K562 (cell line): ENCODE results near the gene PIEZO2. TPM values are rescaled to one million over a fixed set of nuclear protein-coding genes. Genes with fewer than 3 reads are reported as not detected.

Experiments used
- ATAC-seq: fragments of 200-7000 bp; cut with Tn5 transposase; 3 replicates; pipeline ENCODE4 v1.9.1; 2020; ENCODE audit warnings: moderate library complexity
- BruUV-seq: library from RNA; stranded (reverse); fragments of 400-500 nt; replicated peaks from 2 replicates; lab custom pipeline; 2021; lab: Mats Ljungman, UMichigan
- CTCF ChIA-PET: fragments of 300-600 bp; formaldehyde crosslinking; extraction: SDS; loops from one replicate; lab custom pipeline; 2021; ENCODE audit warnings: low intra/inter-chr PET ratio; lab: Yijun Ruan, JAX
- POLR2A ChIA-PET: fragments of 300-600, 350-650 bp; sonication (Branson Sonifier 250); formaldehyde crosslinking; extraction: SDS; loops from one replicate; lab custom pipeline; 2021; ENCODE audit warnings: antibody characterized with exemption, inconsistent platforms; lab: Yijun Ruan, JAX
- DNase-seq, 4 experiments: peaks; one replicate each; pipeline versions ENCODE4 v3.0.0 to v3.0.0-alpha.2; 2011 to 2018; ENCODE audit warnings: low spot score in 3 of 4, mixed read lengths in 3 of 4; ENCODE audit errors: extremely low read depth in 1 of 4
- FAIRE-seq: peaks from 2 replicates; lab custom pipeline; 2011; peaks lifted over from hg19 to GRCh38; lab: Jason Lieb, UNC
- H2AFZ ChIP-seq: 2 replicates; pipeline ENCODE4 v1.6.0; 2011; ENCODE audit warnings: low read depth, low read length, control low read depth, inconsistent platforms
- H3K27ac ChIP-seq: fragments of 200-600 bp; 3 replicates; pipeline ENCODE4 v1.8.0; 2011; ENCODE audit warnings: low read depth, mild to moderate bottlenecking, control low read depth, inconsistent platforms, low read length, moderate library complexity, mixed read lengths; ENCODE audit errors: extremely low read depth
- H3K27me3 ChIP-seq, 2 experiments: fragments of 300-600 bp in 1 of 2; 2 replicates in 1 of 2; 3 replicates in 1 of 2; pipeline versions ENCODE4 v1.6.0 to v1.8.0; 2011; ENCODE audit warnings: inconsistent platforms in 2 of 2, low read length in 2 of 2, mild to moderate bottlenecking in 1 of 2, mixed read lengths in 1 of 2, moderate library complexity in 1 of 2; ENCODE audit not compliant: control insufficient read depth in 2 of 2, insufficient read depth in 2 of 2
- H3K36me3 ChIP-seq: fragments of 300-600 bp; 3 replicates; pipeline ENCODE4 v1.8.0; 2011; ENCODE audit warnings: mild to moderate bottlenecking, low read length, inconsistent platforms; ENCODE audit not compliant: control insufficient read depth, insufficient read depth
- H3K4me1 ChIP-seq, 2 experiments: fragments of 200-600 bp in 1 of 2; replicated peaks in 1 of 2; 2 replicates in 1 of 2; 3 replicates in 1 of 2; pipeline versions ENCODE4 v1.5.1 to v1.8.0; 2011; ENCODE audit warnings: inconsistent platforms in 2 of 2, low read length in 2 of 2, mild to moderate bottlenecking in 1 of 2, mixed read lengths in 1 of 2, moderate library complexity in 1 of 2; ENCODE audit not compliant: control insufficient read depth in 2 of 2, insufficient read depth in 2 of 2
- H3K4me2 ChIP-seq: 2 replicates; pipeline ENCODE4 v1.6.1; 2011; ENCODE audit warnings: low read length, control low read depth, inconsistent platforms, mixed read lengths; ENCODE audit not compliant: insufficient read depth
- H3K4me3 ChIP-seq: fragments of 200-600 bp; sonication (generic), shearing (Covaris generic); 2 replicates; pipeline ENCODE4 v1.5.1; 2016; ENCODE audit warnings: control low read depth, inconsistent platforms
- H3K79me2 ChIP-seq: fragments of 200-600 bp; 3 replicates; pipeline ENCODE4 v1.8.0; 2011; ENCODE audit warnings: low read length, inconsistent platforms; ENCODE audit not compliant: control insufficient read depth, insufficient read depth
- H3K9ac ChIP-seq, 2 experiments: 2 replicates each; pipeline versions ENCODE4 v1.6.0 to v1.6.1; 2011; ENCODE audit warnings: low read depth in 2 of 2, low read length in 2 of 2, control low read depth in 1 of 2, inconsistent platforms in 1 of 2, mild to moderate bottlenecking in 1 of 2, mixed read lengths in 1 of 2; ENCODE audit not compliant: insufficient read depth in 1 of 2
- H3K9me1 ChIP-seq: one replicate; pipeline ENCODE4 v1.6.0; 2011; ENCODE audit warnings: inconsistent platforms, mild to moderate bottlenecking, low read length, moderate library complexity; ENCODE audit not compliant: control insufficient read depth, insufficient read depth
- H3K9me3 ChIP-seq: replicated peaks from 2 replicates; pipeline ENCODE4 v1.5.1; 2011; ENCODE audit warnings: low read depth, low read length, inconsistent platforms; ENCODE audit not compliant: control insufficient read depth, insufficient read depth
- H4K20me1 ChIP-seq: replicated peaks from 2 replicates; pipeline ENCODE4 v1.6.1; 2011; ENCODE audit warnings: low read length, inconsistent platforms, mixed read lengths; ENCODE audit not compliant: control insufficient read depth, insufficient read depth
- CBX3 ChIP-seq, 2 experiments: IDR thresholded peaks; 1 replicate in 1 of 2; 2 replicates in 1 of 2; pipeline ENCODE4 v1.6.1; 2012; ENCODE audit warnings: inconsistent platforms in 2 of 2, low read length in 2 of 2, borderline replicate concordance in 1 of 2, control low read depth in 1 of 2
- E2F5 ChIP-seq: sonication (generic); formaldehyde crosslinking; IDR thresholded peaks from 2 replicates; pipeline ENCODE4 v1.8.0; 2022; ENCODE audit warnings: mild to moderate bottlenecking, missing genetic modification reagents
- JUN ChIP-seq, 2 experiments: sonication (generic) in 1 of 2; formaldehyde crosslinking in 1 of 2; IDR thresholded peaks; 2 replicates each; pipeline versions ENCODE4 v1.6.1 to v1.8.0; 2012 to 2022; ENCODE audit warnings: borderline replicate concordance in 2 of 2, mild to moderate bottlenecking in 2 of 2, improper control_type of control experiment in 1 of 2, low read depth in 1 of 2, low read length in 1 of 2, missing genetic modification reagents in 1 of 2
- MEIS2 ChIP-seq: fragments of 450-650 bp; IDR thresholded peaks from 2 replicates; pipeline ENCODE4 v1.6.1; 2014; ENCODE audit warnings: mild to moderate bottlenecking; ENCODE audit not compliant: partially characterized antibody
- RBM25 ChIP-seq: fragments of 200-400 bp; formaldehyde crosslinking; IDR thresholded peaks from 2 replicates; pipeline ENCODE4 v1.6.1; 2018; ENCODE audit warnings: low read length, low read depth, moderate library complexity; ENCODE audit not compliant: severe bottlenecking
- TCF7L2 ChIP-seq: fragments of 150-350 bp; IDR thresholded peaks from 2 replicates; pipeline ENCODE4 v1.6.1; 2016; ENCODE audit warnings: low read depth, mild to moderate bottlenecking, low read length, moderate library complexity
- UBTF ChIP-seq, 2 experiments: IDR thresholded peaks; 2 replicates each; pipeline ENCODE4 v1.6.1; 2012; ENCODE audit warnings: improper control_type of control experiment in 2 of 2, low read depth in 2 of 2, low read length in 2 of 2, borderline replicate concordance in 1 of 2
- ZNF274 ChIP-seq: IDR thresholded peaks from 2 replicates; pipeline ENCODE4 v1.6.1; 2011; ENCODE audit warnings: low read depth, mild to moderate bottlenecking, low read length, moderate library complexity, borderline replicate concordance
- ZNF436 ChIP-seq: fragments of 250-450, 450-650 bp; sonication (Bioruptor Pico); formaldehyde crosslinking; IDR thresholded peaks from 2 replicates; pipeline ENCODE4 v1.7.0; 2020; ENCODE audit warnings: mild to moderate bottlenecking
- WGBS: fragments of 100-300 bp; shearing (Covaris generic); methylation state at CpG from one replicate; pipeline ENCODE4 v1.1.6; 2016; ENCODE audit warnings: low coverage, mixed read lengths; ENCODE audit not compliant: insufficient coverage; ENCODE audit errors: missing lambda C conversion rate; 5-methylcytosine and 5-hydroxymethylcytosine counted together
- in situ Hi-C: fragments of 300-500 bp; cut with MboI; formaldehyde crosslinking; loops from 4 replicates; pipeline ENCODE4 v1.15.0; 2018; ENCODE audit warnings: inconsistent platforms, mixed read lengths
- intact Hi-C: fragments of 100-400 bp; cut with micrococcal nuclease; formaldehyde crosslinking; loops from 2 replicates; pipeline ENCODE4 v1.14.2; 2022
- polyA plus RNA-seq, 8 experiments: library from polyadenylated mRNA; depleted of rRNA in 4 of 8; stranded (reverse) in 5 of 8; unstranded in 3 of 8; fragments of >200 nt; fragmentation: Nextera tagmentation in 2 of 8; fragmentation: Illumina TruSeq in 1 of 8; extraction: Ambion mirVana in 2 of 8; extraction: Trizol in 1 of 8; gene quantifications; 2 replicates each; pipeline versions ENCODE4 v1.2.1 to v1.2.3, GENCODE V29; 2011 to 2014; ENCODE audit warnings: inconsistent platforms in 1 of 8, missing spikeins in 1 of 8
- total RNA-seq, 7 experiments: library from RNA; depleted of rRNA in 6 of 7; stranded (reverse); fragments of >200 nt in 6 of 7; fragmentation: Illumina TruSeq in 2 of 7; extraction: Trizol in 2 of 7; gene quantifications; 2 replicates each; pipeline versions ENCODE4 v1.2.1 to v1.2.3, GENCODE V29; 2011 to 2021; ENCODE audit warnings: low replicate concordance in 1 of 7
- TF ChIP-seq, protein P1 (sequence below): fragments of 450-650 bp; formaldehyde crosslinking; IDR thresholded peaks from 2 replicates; pipeline ENCODE4 v1.4.0; 2022; ENCODE audit warnings: missing genetic modification characterization

PIEZO2 gene
- total and polyA plus RNA-seq, 9 of the 15 experiments (the other 6 are each of a cell fraction or from before 2014, with no cell fraction given) = 0.54 to 4.1 (median 2.0) TPM

- in situ Hi-C loops = no loop called here
- H2AFZ ChIP-seq = no peak overlapping the region
- H4K20me1 ChIP-seq = no peaks in the 10 kb centered on the region
- no peaks in the 10 kb centered on the region for H3K79me2 ChIP-seq
- 0% methylated on average over 5 of the region's 5 CpGs for WGBS
- no peak overlapping the region for H3K9ac ChIP-seq
- H3K4me2 ChIP-seq = no peak overlapping the region
- H3K27me3 ChIP-seq = no peaks in the 10 kb centered on the region
- no peaks in the 10 kb centered on the region for H3K36me3 ChIP-seq
- H3K27ac ChIP-seq = no peak overlapping the region
- no peaks in the 10 kb centered on the region for H3K9me1 ChIP-seq
- ATAC-seq (no peak), DNase-seq (no peak), FAIRE-seq (no peak)
- BruUV-seq = no TSS peak
- H3K4me3 ChIP-seq = no peak overlapping the region
- no peaks in the 10 kb centered on the region for H3K4me1 ChIP-seq
- POLR2A ChIA-PET = no interaction called here
- H3K9me3 ChIP-seq = no peaks in the 10 kb centered on the region
- CTCF ChIA-PET = no interaction called here
- intact Hi-C loops = no loop called here
- TF ChIP-seq MEIS2 (no peak), TCF7L2 (no peak), CBX3 (IDR thresholded peaks at IDR 0.05; ENCODE audit: borderline replicate concordance in 1 of 2, low read length in 2 of 2) (no peak), ZNF436 (CRISPR knock-in tag) (no peak), JUN (IDR thresholded peaks at IDR 0.05; ENCODE audit: borderline replicate concordance, low read depth, low read length) (no peak), JUN (CRISPR knock-in tag; IDR thresholded peaks at IDR 0.05; ENCODE audit: borderline replicate concordance) (no peak), RBM25 (no peak), ZNF274 (no peak), UBTF (IDR thresholded peaks at IDR 0.05; ENCODE audit: borderline replicate concordance in 1 of 2, low read depth in 2 of 2, low read length in 2 of 2) (no peak), E2F5 (no peak)
- TF ChIP-seq, protein P1, sequence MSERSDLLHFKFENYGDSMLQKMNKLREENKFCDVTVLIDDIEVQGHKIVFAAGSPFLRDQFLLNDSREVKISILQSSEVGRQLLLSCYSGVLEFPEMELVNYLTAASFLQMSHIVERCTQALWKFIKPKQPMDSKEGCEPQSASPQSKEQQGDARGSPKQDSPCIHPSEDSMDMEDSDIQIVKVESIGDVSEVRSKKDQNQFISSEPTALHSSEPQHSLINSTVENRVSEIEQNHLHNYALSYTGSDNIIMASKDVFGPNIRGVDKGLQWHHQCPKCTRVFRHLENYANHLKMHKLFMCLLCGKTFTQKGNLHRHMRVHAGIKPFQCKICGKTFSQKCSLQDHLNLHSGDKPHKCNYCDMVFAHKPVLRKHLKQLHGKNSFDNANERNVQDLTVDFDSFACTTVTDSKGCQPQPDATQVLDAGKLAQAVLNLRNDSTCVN = no peak
Observed at GRCh38 chr18:10953672-10954071, 195.7 kb downstream of the PIEZO2 start.
